WERI-Rb-1 (cell line): ENCODE data around the gene SEC61B.

ENCODE experiments used
- DNase-seq: peaks from one replicate; pipeline ENCODE4 v3.0.0-alpha.2; 2020
- H3K27ac ChIP-seq: fragments of 250-450 bp; sonication (Bioruptor Pico); 2 replicates; pipeline ENCODE4 v1.5.1; 2020; ENCODE audit warnings: mild to moderate bottlenecking, moderate library complexity
- H3K27me3 ChIP-seq: fragments of 250-450 bp; sonication (Bioruptor Pico); 2 replicates; pipeline ENCODE4 v1.5.1; 2021; ENCODE audit warnings: mild to moderate bottlenecking, low read depth, moderate library complexity; ENCODE audit not compliant: insufficient read depth, severe bottlenecking
- H3K36me3 ChIP-seq: fragments of 250-450 bp; sonication (Bioruptor Pico); 2 replicates; pipeline ENCODE4 v1.5.1; 2020; ENCODE audit warnings: mild to moderate bottlenecking, moderate library complexity
- H3K4me3 ChIP-seq: 2 replicates; pipeline ENCODE4 v1.5.1; 2011; ENCODE audit warnings: low read depth, mild to moderate bottlenecking, control low read depth, low read length
- H3K9me3 ChIP-seq: fragments of 250-450 bp; sonication (Bioruptor Pico); 2 replicates; pipeline ENCODE4 v1.5.1; 2021; ENCODE audit warnings: mild to moderate bottlenecking, moderate library complexity; ENCODE audit not compliant: severe bottlenecking
- TF ChIP-seq, protein P1 (sequence below): IDR thresholded peaks from 2 replicates; pipeline ENCODE4 v1.5.1; 2011; ENCODE audit warnings: low read depth, mild to moderate bottlenecking, control low read depth, inconsistent platforms, low read length

The SEC61B gene

GRCh38 chr9:99253134-99253533, 31.1 kb downstream of the SEC61B start:
- Histone ChIP-seq H3K9me3 (no peaks in the 10 kb centered on the region), H3K36me3 (no peaks in the 10 kb centered on the region), H3K27ac (no peak overlapping the region), H3K4me3 (no peak overlapping the region), H3K27me3 (no peaks in the 10 kb centered on the region)
- TF ChIP-seq, protein P1, sequence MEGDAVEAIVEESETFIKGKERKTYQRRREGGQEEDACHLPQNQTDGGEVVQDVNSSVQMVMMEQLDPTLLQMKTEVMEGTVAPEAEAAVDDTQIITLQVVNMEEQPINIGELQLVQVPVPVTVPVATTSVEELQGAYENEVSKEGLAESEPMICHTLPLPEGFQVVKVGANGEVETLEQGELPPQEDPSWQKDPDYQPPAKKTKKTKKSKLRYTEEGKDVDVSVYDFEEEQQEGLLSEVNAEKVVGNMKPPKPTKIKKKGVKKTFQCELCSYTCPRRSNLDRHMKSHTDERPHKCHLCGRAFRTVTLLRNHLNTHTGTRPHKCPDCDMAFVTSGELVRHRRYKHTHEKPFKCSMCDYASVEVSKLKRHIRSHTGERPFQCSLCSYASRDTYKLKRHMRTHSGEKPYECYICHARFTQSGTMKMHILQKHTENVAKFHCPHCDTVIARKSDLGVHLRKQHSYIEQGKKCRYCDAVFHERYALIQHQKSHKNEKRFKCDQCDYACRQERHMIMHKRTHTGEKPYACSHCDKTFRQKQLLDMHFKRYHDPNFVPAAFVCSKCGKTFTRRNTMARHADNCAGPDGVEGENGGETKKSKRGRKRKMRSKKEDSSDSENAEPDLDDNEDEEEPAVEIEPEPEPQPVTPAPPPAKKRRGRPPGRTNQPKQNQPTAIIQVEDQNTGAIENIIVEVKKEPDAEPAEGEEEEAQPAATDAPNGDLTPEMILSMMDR, result no peak
- DNase-seq, result no peak

DNA sequence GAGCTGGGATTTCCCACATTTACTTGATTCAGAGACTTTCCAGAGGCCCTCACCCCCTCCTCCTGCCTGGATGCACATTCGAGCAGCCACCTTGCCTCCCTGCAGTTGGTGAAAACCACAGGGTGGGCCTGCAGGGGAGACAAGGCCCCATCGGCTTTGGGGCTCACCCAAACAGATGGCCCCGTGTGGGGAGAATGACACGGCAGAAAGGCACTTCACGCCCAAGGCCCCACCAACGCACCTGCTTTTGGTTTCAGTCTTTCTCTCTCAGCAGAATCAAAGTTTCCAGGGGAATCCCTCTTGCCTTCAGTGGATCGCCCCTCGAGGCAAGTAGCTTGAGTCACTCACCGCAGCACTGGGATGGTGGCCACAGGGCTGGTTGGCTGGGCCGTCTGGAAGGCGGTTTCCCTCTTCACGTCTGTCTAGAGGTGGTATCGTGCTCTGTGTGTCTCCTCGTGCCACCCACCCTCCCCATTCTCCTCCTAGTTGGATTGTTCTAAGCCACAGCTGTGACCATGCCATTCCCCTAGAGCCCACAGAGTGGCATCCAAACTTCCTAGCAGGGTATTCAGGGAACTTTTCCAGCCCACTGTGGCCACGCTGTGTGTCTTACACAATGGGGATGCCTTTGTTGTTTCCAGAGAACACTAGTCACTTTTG, 31.8 kb downstream of the SEC61B start:
- no peak for DNase-seq
- Histone ChIP-seq H3K4me3 (no peak overlapping the region), H3K27ac (no peak overlapping the region), H3K27me3 (no peaks in the 10 kb centered on the region), H3K36me3 (no peaks in the 10 kb centered on the region), H3K9me3 (no peaks in the 10 kb centered on the region)
- TF ChIP-seq, protein P1, result no peak

DNA sequence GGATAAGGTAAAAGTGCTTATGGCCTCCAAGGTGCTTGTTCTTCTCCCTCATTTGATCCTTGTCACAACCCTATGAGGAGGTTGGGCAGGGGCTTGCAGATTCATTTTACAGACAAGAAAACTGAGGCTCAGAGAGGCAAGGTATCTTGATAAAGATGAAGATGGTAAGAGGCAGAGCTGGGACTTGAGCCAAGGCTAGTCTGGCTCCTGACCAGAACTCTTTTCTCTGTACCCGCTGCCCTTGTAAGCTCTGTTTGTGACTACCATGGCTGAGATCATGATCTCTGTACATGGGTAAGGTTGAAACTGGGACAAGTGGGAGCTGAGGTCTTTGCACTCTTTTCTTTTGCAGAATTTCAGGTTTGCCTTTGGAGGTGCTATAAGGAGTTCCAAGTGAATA, 33.6 kb downstream of the SEC61B start:
- TF ChIP-seq, protein P1, result no peak
- H3K4me3 ChIP-seq, result no peak overlapping the region
- no peak for DNase-seq
- no peaks in the 10 kb centered on the region for H3K27me3 ChIP-seq
- no peaks in the 10 kb centered on the region for H3K9me3 ChIP-seq
- no peak overlapping the region for H3K27ac ChIP-seq
- H3K36me3 ChIP-seq, result no peaks in the 10 kb centered on the region

- TF ChIP-seq, protein P1, result no peak
- no peaks in the 10 kb centered on the region for H3K27me3 ChIP-seq
- H3K9me3 ChIP-seq, result no peaks in the 10 kb centered on the region
- H3K4me3 ChIP-seq, result no peak overlapping the region
- no peak for DNase-seq
- no peaks in the 10 kb centered on the region for H3K36me3 ChIP-seq
- H3K27ac ChIP-seq, result no peak overlapping the region
Observed at GRCh38 chr9:99257723-99258389, 35.8 kb downstream of the SEC61B start.

- no peak overlapping the region for H3K4me3 ChIP-seq
- H3K9me3 ChIP-seq, result no peaks in the 10 kb centered on the region
- TF ChIP-seq, protein P1, result no peak
- no peak overlapping the region for H3K27ac ChIP-seq
- H3K36me3 ChIP-seq, result no peaks in the 10 kb centered on the region
- H3K27me3 ChIP-seq, result no peaks in the 10 kb centered on the region
- no peak for DNase-seq
Observed at GRCh38 chr9:99259231-99259918, 37.3 kb downstream of the SEC61B start.
